Glutamatergic neuron (in vitro differentiated cells): ENCODE measurements around the gene FMN1. TPM values are rescaled to one million over a fixed set of nuclear protein-coding genes. Genes with fewer than 3 reads are reported as not detected.

ENCODE experiments used
- DNase-seq: peaks from one replicate; pipeline ENCODE4 v3.0.0; 2022
- H3K27ac Mint-ChIP-seq: one replicate; pipeline ENCODE4 v1.8.0; 2020; ENCODE audit warnings: mild to moderate bottlenecking, mixed read lengths, inconsistent platforms; ENCODE audit not compliant: unreplicated experiment
- H3K27me3 Mint-ChIP-seq: one replicate; pipeline ENCODE4 v1.8.0; 2020; ENCODE audit warnings: mild to moderate bottlenecking, moderate library complexity, mixed read lengths, inconsistent platforms; ENCODE audit not compliant: unreplicated experiment
- H3K36me3 Mint-ChIP-seq: one replicate; pipeline ENCODE4 v1.8.0; 2020; ENCODE audit warnings: mild to moderate bottlenecking, mixed read lengths, inconsistent platforms; ENCODE audit not compliant: unreplicated experiment
- H3K4me1 Mint-ChIP-seq: one replicate; pipeline ENCODE4 v1.8.0; 2020; ENCODE audit warnings: mild to moderate bottlenecking, low read depth, mixed read lengths, inconsistent platforms; ENCODE audit not compliant: unreplicated experiment
- H3K4me3 Mint-ChIP-seq: one replicate; pipeline ENCODE4 v1.8.0; 2020; ENCODE audit warnings: mild to moderate bottlenecking, mixed read lengths, inconsistent platforms; ENCODE audit not compliant: unreplicated experiment
- H3K9me3 Mint-ChIP-seq: one replicate; pipeline ENCODE4 v1.8.0; 2020; ENCODE audit warnings: mild to moderate bottlenecking, moderate library complexity, mixed read lengths, inconsistent platforms; ENCODE audit not compliant: unreplicated experiment
- total RNA-seq: library from RNA; stranded (reverse); fragmentation: NEBNext Ultra II Directional; extraction: Animal tissue kit (Norgen Biotek cat#: 25700); gene quantifications from one replicate; pipeline ENCODE4 v1.2.1, GENCODE V29; 2021; ENCODE audit not compliant: unreplicated experiment
- TF ChIP-seq, protein P1 (sequence below): fragments of 200-600 bp; sonication (generic); IDR thresholded peaks from one replicate; pipeline ENCODE4 v1.5.0; 2021; ENCODE audit not compliant: partially characterized antibody, unreplicated experiment

Gene FMN1
- total RNA-seq, 1 donor from 2014 or later = 1.1 TPM

- no peak for DNase-seq
- Mint-ChIP-seq H3K27me3 (no peaks in the 10 kb centered on the region), H3K4me1 (no peaks in the 10 kb centered on the region), H3K36me3 (no peaks in the 10 kb centered on the region), H3K9me3 (no peaks in the 10 kb centered on the region), H3K4me3 (no peak overlapping the region), H3K27ac (no peak overlapping the region)
- TF ChIP-seq, protein P1, sequence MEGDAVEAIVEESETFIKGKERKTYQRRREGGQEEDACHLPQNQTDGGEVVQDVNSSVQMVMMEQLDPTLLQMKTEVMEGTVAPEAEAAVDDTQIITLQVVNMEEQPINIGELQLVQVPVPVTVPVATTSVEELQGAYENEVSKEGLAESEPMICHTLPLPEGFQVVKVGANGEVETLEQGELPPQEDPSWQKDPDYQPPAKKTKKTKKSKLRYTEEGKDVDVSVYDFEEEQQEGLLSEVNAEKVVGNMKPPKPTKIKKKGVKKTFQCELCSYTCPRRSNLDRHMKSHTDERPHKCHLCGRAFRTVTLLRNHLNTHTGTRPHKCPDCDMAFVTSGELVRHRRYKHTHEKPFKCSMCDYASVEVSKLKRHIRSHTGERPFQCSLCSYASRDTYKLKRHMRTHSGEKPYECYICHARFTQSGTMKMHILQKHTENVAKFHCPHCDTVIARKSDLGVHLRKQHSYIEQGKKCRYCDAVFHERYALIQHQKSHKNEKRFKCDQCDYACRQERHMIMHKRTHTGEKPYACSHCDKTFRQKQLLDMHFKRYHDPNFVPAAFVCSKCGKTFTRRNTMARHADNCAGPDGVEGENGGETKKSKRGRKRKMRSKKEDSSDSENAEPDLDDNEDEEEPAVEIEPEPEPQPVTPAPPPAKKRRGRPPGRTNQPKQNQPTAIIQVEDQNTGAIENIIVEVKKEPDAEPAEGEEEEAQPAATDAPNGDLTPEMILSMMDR = no peak
Measured at GRCh38 chr15:32889214-32889613, 305.3 kb downstream of the FMN1 start.

DNA sequence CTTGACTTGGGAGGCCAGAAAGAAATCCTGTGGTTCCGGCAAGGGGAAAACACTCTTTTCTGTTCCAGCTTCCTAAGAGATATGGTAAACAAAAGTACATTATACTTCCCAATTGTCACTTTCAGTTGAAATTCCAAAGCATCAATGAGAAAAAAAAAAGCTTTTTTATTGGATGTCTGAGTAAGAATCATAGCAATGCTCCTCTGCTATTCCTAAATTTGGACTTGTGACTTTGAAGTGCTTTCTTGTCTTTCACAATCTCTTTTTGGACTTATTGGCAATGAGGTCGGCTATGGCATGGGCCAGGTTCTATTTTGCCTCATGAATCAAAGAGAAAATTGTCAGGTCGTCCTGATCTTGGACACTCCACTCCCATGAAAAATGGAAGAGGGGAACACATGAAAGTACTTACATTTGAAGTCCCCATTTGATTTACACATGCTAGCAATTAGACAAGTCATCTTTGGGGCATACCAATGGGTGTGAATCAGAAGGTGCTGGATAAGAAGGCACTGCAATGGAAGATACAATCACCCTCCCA is 306.2 kb downstream of the FMN1 start:
- Mint-ChIP-seq H3K4me3 (no peak overlapping the region), H3K4me1 (no peaks in the 10 kb centered on the region), H3K36me3 (no peaks in the 10 kb centered on the region), H3K27me3 (no peaks in the 10 kb centered on the region), H3K27ac (no peak overlapping the region), H3K9me3 (no peaks in the 10 kb centered on the region)
- no peak for DNase-seq
- TF ChIP-seq, protein P1 = no peak

DNA sequence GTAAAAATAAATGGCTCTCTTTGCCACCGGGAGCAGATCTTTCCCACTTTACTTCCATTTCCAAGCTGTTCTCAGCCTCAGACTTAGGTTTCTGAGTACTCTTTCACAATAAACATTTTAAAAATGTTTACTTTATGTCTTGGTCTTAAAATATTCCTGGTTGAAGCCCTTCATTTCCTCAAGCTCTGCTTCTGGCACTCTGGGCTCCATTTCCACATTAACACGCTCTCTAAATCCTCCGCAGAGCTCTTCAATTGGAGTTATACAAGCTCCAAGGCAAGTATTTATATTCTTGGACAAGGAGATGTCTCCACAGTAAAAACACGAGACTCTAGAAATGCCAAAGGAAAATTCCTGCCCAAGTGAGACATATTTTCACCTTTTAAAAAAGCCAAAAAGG is 307.4 kb downstream of the FMN1 start:
- DNase-seq = no peak
- no peaks in the 10 kb centered on the region for H3K27me3 Mint-ChIP-seq
- H3K9me3 Mint-ChIP-seq = no peaks in the 10 kb centered on the region
- no peaks in the 10 kb centered on the region for H3K36me3 Mint-ChIP-seq
- no peak overlapping the region for H3K4me3 Mint-ChIP-seq
- H3K4me1 Mint-ChIP-seq = no peaks in the 10 kb centered on the region
- H3K27ac Mint-ChIP-seq = no peak overlapping the region
- TF ChIP-seq, protein P1 = no peak

DNA sequence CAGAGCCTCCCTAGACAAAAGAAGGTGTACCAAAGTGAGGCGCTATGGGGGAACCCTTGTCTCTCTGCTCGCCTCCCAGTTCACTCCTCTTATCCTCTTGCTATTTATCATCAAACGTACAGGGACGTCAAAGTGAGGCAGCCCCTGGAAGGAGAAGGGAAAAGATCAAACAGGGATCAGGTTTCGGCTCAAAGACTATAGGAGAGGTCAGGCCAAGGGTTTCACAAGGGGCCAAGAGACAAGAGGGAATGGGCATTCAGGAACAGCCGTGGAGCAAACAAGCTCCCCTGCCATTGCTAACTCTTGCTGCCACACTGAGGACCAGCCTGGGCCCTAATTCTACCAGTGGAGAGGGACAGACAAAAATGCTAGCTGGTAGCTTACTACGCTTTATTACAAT is 308.1 kb downstream of the FMN1 start:
- Mint-ChIP-seq H3K4me1 (no peaks in the 10 kb centered on the region), H3K27me3 (no peaks in the 10 kb centered on the region), H3K36me3 (no peaks in the 10 kb centered on the region), H3K4me3 (no peak overlapping the region), H3K9me3 (no peaks in the 10 kb centered on the region), H3K27ac (no peak overlapping the region)
- TF ChIP-seq, protein P1 = no peak
- DNase-seq = no peak

DNA sequence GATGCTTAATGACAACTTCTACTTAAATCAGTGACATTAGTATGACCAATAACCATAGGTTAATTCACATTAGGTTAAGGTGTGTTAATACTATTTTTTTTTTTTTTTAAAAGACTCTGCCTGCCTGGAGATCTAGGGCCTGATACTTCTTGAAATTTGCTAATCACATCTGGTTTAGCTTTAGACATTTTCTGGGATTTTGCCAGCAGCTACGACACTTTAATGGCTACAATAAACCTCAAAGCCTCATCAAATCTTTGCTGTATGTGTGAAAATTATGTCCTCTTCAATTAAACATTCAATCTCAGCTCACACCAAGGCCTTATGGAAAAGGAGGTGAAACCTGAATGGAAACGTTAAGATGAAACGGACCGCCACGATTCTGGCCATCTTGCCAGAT is 308.8 kb downstream of the FMN1 start:
- Mint-ChIP-seq H3K27ac (no peak overlapping the region), H3K4me1 (no peaks in the 10 kb centered on the region), H3K27me3 (no peaks in the 10 kb centered on the region), H3K4me3 (no peak overlapping the region), H3K36me3 (no peaks in the 10 kb centered on the region), H3K9me3 (no peaks in the 10 kb centered on the region)
- DNase-seq = no peak
- TF ChIP-seq, protein P1 = no peak
